ENCODE results near the gene NUDCD3.

DNA sequence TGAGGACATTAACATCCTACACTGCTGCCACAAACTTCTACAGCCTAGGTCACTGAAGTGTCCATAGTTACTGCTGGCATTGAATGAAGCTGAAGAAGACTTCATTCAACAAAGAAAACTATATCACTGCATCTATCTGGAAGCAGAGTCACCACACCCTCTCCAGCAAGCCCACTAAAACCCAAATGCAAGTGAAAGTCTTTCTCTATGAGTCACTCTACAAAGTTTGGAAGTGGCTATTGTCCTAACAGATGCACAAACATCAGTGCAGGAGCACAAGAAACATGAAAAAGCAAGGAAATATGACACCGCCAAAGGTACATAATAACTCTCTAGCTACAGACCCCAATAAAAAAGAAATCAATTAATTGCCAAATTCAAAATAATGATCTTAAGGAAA, 121.6 kb downstream of the NUDCD3 start:
- no peak for TF ChIP-seq CTCF (optimal IDR thresholded peaks at IDR 0.05 in 1 of 3, IDR thresholded peaks at IDR 0.05 in 1 of 3, conservative IDR thresholded peaks at IDR 0.05 in 1 of 3; ENCODE audit: extremely low read depth in 1 of 3, insufficient read depth in 2 of 3, low read length in 3 of 3)
- TF ChIP-seq EZH2 (IDR thresholded peaks at IDR 0.05; ENCODE audit: low read length) = no peak
